ENCODE measurements around the gene ALAS2. TPM values are rescaled to one million over a fixed set of nuclear protein-coding genes. Genes with fewer than 3 reads are reported as not detected.
"Not testable (repeated sequence)": the region's sequence is repeated elsewhere in the genome, so short reads cannot be mapped to it uniquely, and the experiment has no call there.

The ALAS2 gene, protein sequence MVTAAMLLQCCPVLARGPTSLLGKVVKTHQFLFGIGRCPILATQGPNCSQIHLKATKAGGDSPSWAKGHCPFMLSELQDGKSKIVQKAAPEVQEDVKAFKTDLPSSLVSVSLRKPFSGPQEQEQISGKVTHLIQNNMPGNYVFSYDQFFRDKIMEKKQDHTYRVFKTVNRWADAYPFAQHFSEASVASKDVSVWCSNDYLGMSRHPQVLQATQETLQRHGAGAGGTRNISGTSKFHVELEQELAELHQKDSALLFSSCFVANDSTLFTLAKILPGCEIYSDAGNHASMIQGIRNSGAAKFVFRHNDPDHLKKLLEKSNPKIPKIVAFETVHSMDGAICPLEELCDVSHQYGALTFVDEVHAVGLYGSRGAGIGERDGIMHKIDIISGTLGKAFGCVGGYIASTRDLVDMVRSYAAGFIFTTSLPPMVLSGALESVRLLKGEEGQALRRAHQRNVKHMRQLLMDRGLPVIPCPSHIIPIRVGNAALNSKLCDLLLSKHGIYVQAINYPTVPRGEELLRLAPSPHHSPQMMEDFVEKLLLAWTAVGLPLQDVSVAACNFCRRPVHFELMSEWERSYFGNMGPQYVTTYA
- total RNA-seq, result not detected in 2 replicates

DNA sequence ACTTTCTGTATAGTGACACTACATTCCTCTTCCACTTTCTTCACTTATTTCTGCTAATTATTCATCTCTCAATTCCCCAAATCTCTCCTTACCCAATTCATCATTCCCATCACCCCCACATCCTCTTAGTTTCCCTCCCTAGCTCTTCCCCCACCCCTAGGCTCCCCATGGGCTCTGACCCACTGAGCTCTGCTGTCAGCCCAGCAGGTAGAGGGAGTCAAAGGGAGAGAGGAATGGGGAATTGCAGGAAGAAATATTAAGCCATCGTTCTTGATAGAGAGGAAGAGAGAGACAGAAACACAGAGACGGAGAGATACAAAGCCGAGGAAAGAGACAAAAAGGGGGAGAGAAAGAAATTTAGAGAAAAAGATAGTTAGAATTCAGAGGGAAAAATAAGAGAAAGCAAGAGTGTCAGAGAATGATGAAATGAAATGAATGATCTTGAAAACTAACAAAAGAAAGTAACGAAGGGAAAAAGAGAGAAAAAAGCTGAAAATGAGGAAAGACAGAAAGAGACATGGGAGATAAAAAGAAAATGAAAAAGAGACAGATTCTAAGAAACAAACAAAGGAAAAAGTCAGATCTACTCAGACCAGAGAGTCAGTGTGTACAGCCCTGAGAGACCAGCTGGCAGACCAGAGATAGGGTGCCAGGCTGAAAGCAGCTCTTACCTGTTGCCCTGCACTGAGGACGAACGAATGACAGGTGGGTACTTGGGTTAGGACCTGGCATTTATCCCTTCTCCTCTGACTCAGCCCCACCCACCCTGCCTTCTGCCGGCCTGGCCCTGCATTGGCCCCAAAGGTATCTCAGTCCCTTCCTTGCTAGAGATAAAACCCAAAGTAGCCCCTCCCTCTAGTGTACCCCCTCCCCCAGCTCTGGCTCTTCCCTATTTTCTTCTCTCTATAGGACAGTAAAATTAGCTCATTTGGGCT lies at the start of gene ALAS2:
Gene ALAS2, minus strand, starts transcription at position 707 of the 935 bp plus-strand sequence. CDS start 4,977 bp downstream, outside the sequence.
- DNase-seq (ENCODE audit: low read depth), result no peak
- TF ChIP-seq, protein P1, sequence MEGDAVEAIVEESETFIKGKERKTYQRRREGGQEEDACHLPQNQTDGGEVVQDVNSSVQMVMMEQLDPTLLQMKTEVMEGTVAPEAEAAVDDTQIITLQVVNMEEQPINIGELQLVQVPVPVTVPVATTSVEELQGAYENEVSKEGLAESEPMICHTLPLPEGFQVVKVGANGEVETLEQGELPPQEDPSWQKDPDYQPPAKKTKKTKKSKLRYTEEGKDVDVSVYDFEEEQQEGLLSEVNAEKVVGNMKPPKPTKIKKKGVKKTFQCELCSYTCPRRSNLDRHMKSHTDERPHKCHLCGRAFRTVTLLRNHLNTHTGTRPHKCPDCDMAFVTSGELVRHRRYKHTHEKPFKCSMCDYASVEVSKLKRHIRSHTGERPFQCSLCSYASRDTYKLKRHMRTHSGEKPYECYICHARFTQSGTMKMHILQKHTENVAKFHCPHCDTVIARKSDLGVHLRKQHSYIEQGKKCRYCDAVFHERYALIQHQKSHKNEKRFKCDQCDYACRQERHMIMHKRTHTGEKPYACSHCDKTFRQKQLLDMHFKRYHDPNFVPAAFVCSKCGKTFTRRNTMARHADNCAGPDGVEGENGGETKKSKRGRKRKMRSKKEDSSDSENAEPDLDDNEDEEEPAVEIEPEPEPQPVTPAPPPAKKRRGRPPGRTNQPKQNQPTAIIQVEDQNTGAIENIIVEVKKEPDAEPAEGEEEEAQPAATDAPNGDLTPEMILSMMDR (conservative IDR thresholded peaks at IDR 0.05; ENCODE audit: low read depth, low read length), result no peak
- no peak within 1 kb of the TSS for H3K4me3 ChIP-seq (ENCODE audit: low read depth, low read length)

DNA sequence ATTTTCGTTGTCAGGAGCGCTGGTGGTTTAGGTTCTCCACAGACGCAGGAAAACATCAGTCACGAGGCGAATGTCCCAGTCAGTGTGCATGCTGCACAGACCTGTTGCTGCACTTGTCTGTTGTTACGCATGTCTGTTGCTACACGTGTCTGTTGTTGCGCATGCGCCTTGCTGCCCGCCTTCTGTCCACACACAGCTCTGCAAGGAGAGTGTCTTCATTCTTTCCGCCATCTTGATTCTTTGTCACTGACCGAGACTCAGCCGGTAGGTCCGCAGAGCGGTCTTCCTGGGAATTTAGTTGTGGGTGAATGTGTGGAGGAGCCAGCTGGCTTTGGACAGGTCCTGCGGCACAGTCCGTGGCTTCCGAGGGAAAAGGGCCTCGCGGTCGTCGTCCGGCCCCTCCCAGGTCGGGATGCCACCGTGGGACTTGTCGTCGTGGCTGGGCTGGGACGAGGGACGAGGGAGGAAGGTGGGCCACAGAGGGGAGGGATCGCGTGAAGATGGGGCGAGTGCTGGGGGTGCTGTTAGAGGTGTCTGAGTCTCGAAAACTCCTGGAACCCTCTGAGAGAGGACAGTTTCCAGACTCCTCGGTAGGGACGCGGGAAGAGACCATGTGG lies 44.2 kb upstream of the ALAS2 start, which contains the start of gene PAGE2B:
Gene PAGE2B, plus strand, starts transcription at position 180 of the 617 bp plus-strand sequence. CDS start 1,012 bp downstream, outside the sequence.
- TF ChIP-seq, protein P1 (conservative IDR thresholded peaks at IDR 0.05; ENCODE audit: low read depth, low read length), result no peak
- H3K4me3 ChIP-seq (ENCODE audit: low read depth, low read length), result no peak within 1 kb of the TSS
- no peak for DNase-seq (ENCODE audit: low read depth)

DNA sequence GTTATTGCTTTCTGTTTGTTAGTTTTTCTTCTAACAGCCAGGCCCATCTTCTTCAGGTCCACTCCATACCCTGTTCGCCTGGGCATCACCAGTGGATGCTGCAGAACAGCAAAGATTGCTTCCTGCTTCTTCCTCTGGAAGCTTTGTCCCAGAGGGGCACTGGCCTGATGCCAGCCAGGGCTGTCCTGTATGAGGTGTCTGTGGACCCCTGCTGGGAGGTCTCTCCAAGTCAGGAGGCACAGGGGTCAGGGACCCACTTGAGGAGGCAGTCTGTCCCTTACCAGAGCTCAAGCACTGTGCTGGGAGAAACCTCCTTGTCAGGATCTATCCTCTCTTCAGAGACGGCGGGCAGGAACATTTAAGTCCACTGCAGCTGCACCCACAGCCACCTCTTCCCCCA lies 41.5 kb upstream of the ALAS2 start:
- no peak for DNase-seq (ENCODE audit: low read depth)
- no peak overlapping the region for H3K4me3 ChIP-seq (ENCODE audit: low read depth, low read length)
- TF ChIP-seq, protein P1 (conservative IDR thresholded peaks at IDR 0.05; ENCODE audit: low read depth, low read length), result no peak

DNA sequence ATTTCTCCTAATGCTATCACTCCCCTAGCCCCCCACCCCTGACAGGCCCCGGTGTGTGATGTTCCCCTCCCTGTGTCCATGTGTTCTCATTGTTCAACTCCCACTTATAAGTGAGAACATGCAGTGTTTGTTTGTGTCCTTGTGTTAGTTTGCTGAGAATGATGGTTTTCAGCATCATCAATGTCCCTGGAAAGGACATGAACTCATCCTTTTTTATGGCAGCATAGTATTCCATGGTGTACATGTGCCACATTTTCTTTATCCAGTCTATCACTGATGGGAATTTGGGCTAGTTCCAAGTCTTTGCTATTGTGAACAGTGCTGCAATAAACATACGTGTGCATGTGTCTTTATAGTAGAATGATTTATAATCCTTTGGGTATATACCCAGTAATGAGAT lies 36.4 kb upstream of the ALAS2 start:
- not testable (repeated sequence) for DNase-seq (ENCODE audit: low read depth); H3K4me3 ChIP-seq (ENCODE audit: low read depth, low read length)

DNA sequence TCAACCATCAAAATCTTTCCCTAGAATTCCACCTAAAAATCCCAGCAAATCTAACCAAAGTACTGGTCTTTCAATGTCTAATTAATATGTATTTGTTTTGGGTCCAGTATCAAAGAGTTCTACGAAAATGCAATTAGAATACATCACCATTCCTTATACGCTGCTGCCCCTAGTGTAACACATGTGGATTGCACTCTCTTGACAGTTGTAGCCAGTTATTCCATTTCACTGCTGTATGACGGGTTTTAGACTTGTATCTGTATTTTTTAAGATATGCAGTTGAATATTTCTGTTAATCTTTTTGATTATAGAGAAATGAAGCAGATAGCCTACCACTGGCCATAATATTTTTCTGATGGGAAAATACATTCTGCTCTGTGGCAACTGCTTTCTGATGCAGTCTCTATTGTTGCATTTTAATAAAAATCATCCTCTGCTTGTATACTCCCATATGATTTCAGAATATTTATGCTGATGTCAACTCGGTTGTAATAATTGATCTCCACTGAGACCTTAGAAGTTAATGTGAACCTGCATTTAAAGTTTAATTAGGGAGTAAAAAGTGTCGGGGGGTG lies 27.0 kb upstream of the ALAS2 start:
- no peak for DNase-seq (ENCODE audit: low read depth)
- TF ChIP-seq, protein P1 (conservative IDR thresholded peaks at IDR 0.05; ENCODE audit: low read depth, low read length), result peak; percentile 73

DNA sequence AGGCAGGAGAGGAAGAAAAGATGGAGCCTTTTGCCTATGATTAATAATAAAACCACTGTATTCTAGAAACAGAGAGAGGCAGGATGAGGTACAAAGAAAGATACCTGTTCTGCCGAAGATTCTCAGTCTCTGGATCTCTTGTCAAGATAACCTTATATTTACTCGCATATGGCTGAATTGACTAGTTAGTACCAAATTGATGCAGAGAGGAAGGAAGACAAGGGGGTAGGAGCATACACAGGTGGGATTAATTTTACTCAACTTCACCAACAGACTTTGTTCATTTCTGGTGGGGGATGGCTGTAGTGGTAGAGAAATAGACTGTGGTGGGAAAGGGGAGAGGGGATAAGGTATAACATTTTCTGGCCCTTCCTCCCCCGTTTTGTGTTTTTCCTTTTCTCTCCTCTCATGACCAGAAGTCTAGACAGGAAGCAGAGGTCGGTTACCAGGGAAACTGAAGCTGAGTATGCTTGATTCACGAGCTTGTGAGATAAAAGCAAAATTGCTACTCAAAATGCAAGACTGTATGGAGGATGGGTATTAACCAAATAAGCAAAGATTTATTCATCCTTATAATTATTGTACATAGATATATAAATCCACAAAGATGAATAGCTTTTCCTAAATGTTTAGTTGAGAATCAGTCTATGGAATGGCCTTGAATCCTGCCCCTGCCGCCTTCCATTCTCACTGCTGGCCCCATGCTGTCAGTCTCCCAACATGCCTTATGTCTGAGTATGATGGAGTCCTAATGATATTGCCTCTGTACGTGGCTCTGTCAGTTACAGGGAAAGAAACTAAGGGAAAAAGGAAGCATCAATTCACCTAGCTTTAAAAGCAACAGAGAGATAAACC lies 26.3 kb upstream of the ALAS2 start:
- TF ChIP-seq, protein P1 (conservative IDR thresholded peaks at IDR 0.05; ENCODE audit: low read depth, low read length), result no peak
- no peak overlapping the region for H3K4me3 ChIP-seq (ENCODE audit: low read depth, low read length)
- DNase-seq (ENCODE audit: low read depth), result no peak

More for the DNA sequence above, 27.0 kb upstream of the ALAS2 start:
- no peak overlapping the region for H3K4me3 ChIP-seq (ENCODE audit: low read depth, low read length)

DNA sequence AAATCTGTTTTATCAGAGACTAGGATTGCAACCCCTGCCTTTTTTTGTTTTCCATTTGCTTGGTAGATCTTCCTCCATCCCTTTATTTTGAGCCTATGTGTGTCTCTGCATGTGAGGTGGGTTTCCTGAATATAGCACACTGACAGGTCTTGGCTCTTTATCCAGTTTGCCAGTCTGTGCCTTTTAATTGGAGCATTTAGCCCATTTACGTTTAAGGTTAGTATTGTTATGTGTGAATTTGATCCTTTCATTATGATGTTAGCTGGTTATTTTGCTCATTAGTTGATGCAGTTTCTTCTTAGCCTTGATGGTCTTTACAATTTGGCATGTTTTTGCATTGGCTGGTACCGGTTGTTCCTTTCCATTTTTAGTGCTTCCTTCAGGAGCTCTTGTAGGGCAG lies 19.8 kb upstream of the ALAS2 start:
- not testable (repeated sequence) for H3K4me3 ChIP-seq (ENCODE audit: low read depth, low read length); DNase-seq (ENCODE audit: low read depth)
